ENCODE results near the gene HS6ST2. TPM values are rescaled to one million over a fixed set of nuclear protein-coding genes. Genes with fewer than 3 reads are reported as not detected.

The HS6ST2 gene
- total and polyA plus RNA-seq, 10 of the 15 experiments (the other 5 are each of a cell fraction or from before 2014, with no cell fraction given): not detected

- POLR2A ChIA-PET: no interaction called here
- Histone ChIP-seq H3K4me1 (ENCODE audit: control insufficient read depth, insufficient read depth, low read length) (no peaks in the 10 kb centered on the region), H3K9ac (ENCODE audit: control insufficient read depth, insufficient read depth, low read length) (no peak overlapping the region), H3K27ac (ENCODE audit: control insufficient read depth, insufficient read depth) (no peak overlapping the region), H3K9me3 (replicated peaks; ENCODE audit: control insufficient read depth, insufficient read depth, low read length) (no peaks in the 10 kb centered on the region), H3K4me3 (no peak overlapping the region), H3K79me2 (ENCODE audit: control insufficient read depth, insufficient read depth, low read length) (no peaks in the 10 kb centered on the region), H4K20me1 (ENCODE audit: control insufficient read depth, insufficient read depth) (no peaks in the 10 kb centered on the region), H3K27me3 (replicated peaks in 1 of 2; ENCODE audit: control insufficient read depth in 2 of 2, insufficient read depth in 2 of 2, low read length in 1 of 2) (no peaks in the 10 kb centered on the region), H3K4me2 (ENCODE audit: control insufficient read depth, insufficient read depth) (no peak overlapping the region), H2AFZ (ENCODE audit: control insufficient read depth, low read depth, low read length) (no peak overlapping the region), H3K36me3 (ENCODE audit: control insufficient read depth in 2 of 2, insufficient read depth in 2 of 2, low read length in 1 of 2) (no peaks in the 10 kb centered on the region)
- ATAC-seq (no peak), FAIRE-seq (no peak), DNase-seq (ENCODE audit: low read depth, low spot score) (no peak)
- CTCF ChIA-PET: no interaction called here
- WGBS (ENCODE audit: insufficient coverage, insufficient replicate concordance, low lambda C conversion rate, missing lambda C conversion rate): 42% methylated on average over 6 of the region's 6 CpGs
- RAD21 ChIA-PET (ENCODE audit: unreplicated experiment): no interaction called here
- in situ Hi-C loops (cut with MboI): no loop called here
- no TSS peak for BruUV-seq (replicated peaks)
- intact Hi-C loops (cut with micrococcal nuclease; ENCODE audit: unreplicated experiment): no loop called here
- SMC1A ChIA-PET (ENCODE audit: uncharacterized antibody, unreplicated experiment): no interaction called here
- TF ChIP-seq RFX5 (IDR thresholded peaks at IDR 0.05; ENCODE audit: low read depth, low read length) (no peak), CEBPB (IDR thresholded peaks at IDR 0.05; ENCODE audit: borderline replicate concordance in 1 of 2, low read depth in 2 of 2, low read length in 2 of 2) (no peak), ELK1 (IDR thresholded peaks at IDR 0.05; ENCODE audit: low read depth, low read length) (no peak), CBX3 (IDR thresholded peaks at IDR 0.05; ENCODE audit: borderline replicate concordance, low read depth) (no peak), BCL3 (IDR thresholded peaks at IDR 0.05; ENCODE audit: borderline replicate concordance, insufficient read depth, low read depth, low read length, poor library complexity, severe bottlenecking) (no peak)
Measured at GRCh38 chrX:132738951-132739350, 219.5 kb downstream of the HS6ST2 start.

- in situ Hi-C loops (cut with MboI) (no loop called here), intact Hi-C loops (cut with micrococcal nuclease; ENCODE audit: unreplicated experiment) (no loop called here)
- peak; percentile 26; the same call in 2 of the 3 replicates for ATAC-seq
- Histone ChIP-seq H2AFZ (ENCODE audit: control insufficient read depth, low read depth, low read length) (no peak overlapping the region), H3K27ac (ENCODE audit: control insufficient read depth, insufficient read depth) (no peak overlapping the region), H3K9me3 (replicated peaks; ENCODE audit: control insufficient read depth, insufficient read depth, low read length) (no peaks in the 10 kb centered on the region), H3K4me1 (ENCODE audit: control insufficient read depth, insufficient read depth, low read length) (no peaks in the 10 kb centered on the region), H4K20me1 (ENCODE audit: control insufficient read depth, insufficient read depth) (no peaks in the 10 kb centered on the region), H3K9ac (ENCODE audit: control insufficient read depth, insufficient read depth, low read length) (no peak overlapping the region), H3K36me3 (ENCODE audit: control insufficient read depth in 2 of 2, insufficient read depth in 2 of 2, low read length in 1 of 2) (no peaks in the 10 kb centered on the region), H3K4me2 (ENCODE audit: control insufficient read depth, insufficient read depth) (no peak overlapping the region), H3K4me3 (no peak overlapping the region), H3K79me2 (ENCODE audit: control insufficient read depth, insufficient read depth, low read length) (no peaks in the 10 kb centered on the region), H3K27me3 (replicated peaks in 1 of 2; ENCODE audit: control insufficient read depth in 2 of 2, insufficient read depth in 2 of 2, low read length in 1 of 2) (no peaks in the 10 kb centered on the region)
- TF ChIP-seq IKZF1 (conservative IDR thresholded peaks at IDR 0.05) (no peak), SRF (IDR thresholded peaks at IDR 0.05; ENCODE audit: low read depth in 2 of 2, low read length in 2 of 2) (no peak), IRF4 (IDR thresholded peaks at IDR 0.05; ENCODE audit: low read depth, low read length) (no peak), USF1 (IDR thresholded peaks at IDR 0.05; ENCODE audit: borderline replicate concordance, extremely low read length, insufficient read depth, low read depth, low read length) (no peak)
- BruUV-seq (replicated peaks): no TSS peak
- no peak for FAIRE-seq
- CTCF ChIA-PET: no interaction called here
- SMC1A ChIA-PET (ENCODE audit: uncharacterized antibody, unreplicated experiment): no interaction called here
- POLR2A ChIA-PET: no interaction called here
- no peak for DNase-seq (ENCODE audit: low read depth, low spot score)
- 2% methylated on average over 5 of the region's 5 CpGs for WGBS (ENCODE audit: insufficient coverage, insufficient replicate concordance, low lambda C conversion rate, missing lambda C conversion rate)
- RAD21 ChIA-PET (ENCODE audit: unreplicated experiment): no interaction called here
Measured at GRCh38 chrX:132737743-132738142, 220.7 kb downstream of the HS6ST2 start.

Measured in GM12878 (cell line).